Activated CD4-positive, alpha-beta T cell treated with anti-CD3 and anti-CD28 coated beads, Interleukin-2, Interleukin-6, amounts not matched to agents 100 ng/mL and 50 ng/mL, durations not matched to agents 16 hours and 8 hours (primary cell): ENCODE measurements around the gene PRIMA1.

Experiments
- DNase-seq: peaks from one replicate; pipeline ENCODE4 v3.0.0-alpha.2; 2020

PRIMA1 gene

GRCh38 chr14:93728651-93729016, 59.7 kb downstream of the PRIMA1 start:
- no peak for DNase-seq

DNA sequence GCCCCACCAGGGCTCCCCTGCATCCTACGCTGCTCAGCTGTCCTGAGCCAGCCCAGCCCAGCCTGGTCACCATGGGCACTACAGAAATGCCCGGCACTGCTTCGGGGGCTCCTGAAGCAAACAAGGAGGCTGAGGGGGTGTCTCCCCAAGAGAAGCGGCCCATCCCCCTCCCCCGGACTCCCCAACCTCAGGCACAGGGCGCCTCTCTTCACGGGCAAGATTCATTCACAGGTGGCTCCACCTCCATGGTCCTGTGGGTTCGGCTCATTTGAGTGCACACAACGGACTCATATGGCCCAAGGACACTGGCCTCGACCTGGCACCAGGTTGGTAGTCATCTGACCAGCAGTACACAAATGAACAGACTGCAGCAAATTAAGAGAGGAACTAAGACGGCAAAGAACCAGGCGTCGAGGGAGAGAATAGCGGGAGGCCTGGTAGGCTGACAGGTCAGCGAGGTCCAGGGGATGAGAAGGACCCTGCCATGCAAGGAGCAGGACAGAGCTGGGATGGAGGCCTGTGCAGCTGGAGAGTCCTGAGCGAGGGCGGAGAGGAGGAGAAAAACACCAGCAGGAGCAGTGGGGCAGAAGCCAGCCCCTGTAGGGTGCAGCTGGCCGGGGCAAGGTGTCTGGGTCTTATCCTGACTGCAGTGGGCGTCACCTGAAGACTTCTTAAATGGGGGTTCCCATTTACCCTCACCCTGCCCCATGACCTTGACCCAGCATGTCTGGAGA, 60.2 kb downstream of the PRIMA1 start:
- no peak for DNase-seq

GRCh38 chr14:93727039-93727740, 61.1 kb downstream of the PRIMA1 start:
- no peak for DNase-seq

DNA sequence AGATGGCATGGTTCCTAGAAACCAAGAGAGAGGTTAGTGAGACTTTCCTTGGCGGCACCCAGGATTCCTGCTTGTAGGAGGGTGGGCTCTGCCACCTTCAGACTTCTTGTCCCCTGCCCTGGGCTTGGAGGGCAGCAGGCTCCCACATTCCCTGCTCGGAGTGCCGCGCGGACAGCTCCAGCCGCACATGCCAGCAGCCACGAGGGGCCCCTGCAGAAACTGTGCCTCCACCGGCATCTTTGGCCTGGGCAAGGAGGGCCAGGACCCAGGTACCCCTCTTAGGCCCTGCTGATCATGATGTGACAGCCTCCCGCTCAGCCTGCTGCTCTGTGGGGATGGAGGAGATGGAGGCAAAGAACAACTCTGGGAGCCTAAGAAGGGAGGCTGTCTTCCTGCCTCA, 62.3 kb downstream of the PRIMA1 start:
- DNase-seq: no peak

GRCh38 chr14:93725002-93725582, 63.2 kb downstream of the PRIMA1 start:
- DNase-seq: no peak

GRCh38 chr14:93723001-93723400, 65.3 kb downstream of the PRIMA1 start:
- no peak for DNase-seq

- no peak for DNase-seq
These were observed 67.3 kb downstream of the PRIMA1 start for GRCh38 chr14:93720981-93721483.

DNA sequence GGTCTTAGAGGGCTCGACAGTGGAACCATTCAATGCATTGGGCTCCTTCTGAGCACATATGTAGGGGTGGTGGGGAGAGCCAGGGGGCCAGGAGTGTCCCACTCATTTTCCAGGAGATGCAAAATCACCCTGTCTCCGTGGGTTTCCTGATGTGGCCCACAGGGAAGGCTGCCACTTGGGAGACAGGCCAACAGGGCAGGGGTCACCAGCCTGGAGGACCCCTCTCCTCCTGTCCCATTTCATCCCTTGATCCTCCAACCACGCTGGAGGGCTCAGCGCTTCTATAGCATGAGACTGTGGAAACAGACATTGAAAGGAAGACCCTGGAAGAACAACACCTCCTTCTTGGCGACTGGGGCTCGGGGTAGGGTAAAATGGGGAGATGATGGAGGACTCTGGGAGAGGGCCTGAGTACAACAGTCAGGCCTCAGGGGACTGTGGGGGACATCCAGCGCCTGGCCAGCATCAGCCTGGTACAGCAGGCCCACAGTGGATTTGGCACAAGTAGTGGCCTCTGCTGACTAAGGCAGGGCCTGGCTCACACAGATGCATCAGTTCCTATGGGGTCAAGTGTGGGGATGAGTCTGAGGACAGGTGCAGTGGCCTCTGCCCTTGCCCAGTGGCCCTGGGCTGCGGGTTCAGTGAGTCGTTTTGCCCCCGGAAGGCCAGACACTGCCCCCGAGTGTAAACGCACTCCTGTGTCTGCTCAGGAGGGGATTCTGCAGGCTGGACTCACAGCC, 68.0 kb downstream of the PRIMA1 start:
- DNase-seq: no peak

DNA sequence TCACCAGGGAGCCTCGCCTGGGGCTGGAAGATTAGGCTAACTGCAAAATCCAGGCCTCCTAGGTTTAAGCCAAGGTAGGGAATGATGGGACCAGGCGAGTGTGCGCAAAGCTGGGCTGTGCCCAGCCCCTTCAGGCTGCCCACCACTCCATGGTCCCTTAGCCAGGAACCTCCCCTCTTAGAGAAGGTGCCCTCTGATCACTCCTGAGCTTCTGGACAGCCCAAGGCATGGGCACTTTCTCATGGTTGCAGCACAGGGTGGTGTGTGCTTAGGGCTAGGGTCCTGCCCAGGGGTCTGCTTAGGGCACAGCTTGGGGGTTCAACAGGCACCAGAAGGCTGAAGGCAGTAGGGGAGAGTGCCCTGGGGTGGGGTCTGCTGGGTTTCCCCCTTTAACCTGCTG, 69.0 kb downstream of the PRIMA1 start:
- no peak for DNase-seq

DNA sequence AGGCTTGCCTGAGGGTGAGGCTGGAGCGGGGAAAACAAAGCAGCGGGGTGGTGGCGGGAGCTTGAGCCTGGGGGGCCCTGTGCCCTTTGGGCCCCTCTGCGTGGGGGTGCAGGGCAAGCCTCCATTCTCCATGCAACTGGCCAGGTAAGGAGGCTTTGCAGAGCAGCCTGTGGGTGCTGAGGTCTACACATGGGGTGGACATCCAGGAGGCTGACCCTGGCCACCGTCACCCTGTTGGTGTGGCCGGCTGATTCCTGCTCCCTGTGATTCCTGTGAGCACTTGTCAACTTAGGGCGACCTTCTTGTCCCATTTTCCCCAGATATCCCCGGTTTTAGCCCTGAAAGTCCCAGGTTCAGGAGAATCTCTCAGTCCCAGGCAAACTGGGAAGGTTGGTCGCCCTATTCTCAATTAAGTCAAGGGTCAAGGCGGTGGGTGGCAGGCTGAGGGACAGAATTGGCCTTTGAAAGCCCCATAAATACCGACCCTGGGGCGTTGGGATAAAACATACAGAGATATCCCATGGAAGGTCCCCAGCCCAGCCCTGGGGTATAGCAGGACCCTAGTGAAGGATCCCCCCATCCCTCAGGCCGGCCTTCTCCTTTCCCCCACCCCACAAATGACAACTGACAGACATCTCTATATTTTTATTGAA, 70.5 kb downstream of the PRIMA1 start:
- DNase-seq: no peak

DNA sequence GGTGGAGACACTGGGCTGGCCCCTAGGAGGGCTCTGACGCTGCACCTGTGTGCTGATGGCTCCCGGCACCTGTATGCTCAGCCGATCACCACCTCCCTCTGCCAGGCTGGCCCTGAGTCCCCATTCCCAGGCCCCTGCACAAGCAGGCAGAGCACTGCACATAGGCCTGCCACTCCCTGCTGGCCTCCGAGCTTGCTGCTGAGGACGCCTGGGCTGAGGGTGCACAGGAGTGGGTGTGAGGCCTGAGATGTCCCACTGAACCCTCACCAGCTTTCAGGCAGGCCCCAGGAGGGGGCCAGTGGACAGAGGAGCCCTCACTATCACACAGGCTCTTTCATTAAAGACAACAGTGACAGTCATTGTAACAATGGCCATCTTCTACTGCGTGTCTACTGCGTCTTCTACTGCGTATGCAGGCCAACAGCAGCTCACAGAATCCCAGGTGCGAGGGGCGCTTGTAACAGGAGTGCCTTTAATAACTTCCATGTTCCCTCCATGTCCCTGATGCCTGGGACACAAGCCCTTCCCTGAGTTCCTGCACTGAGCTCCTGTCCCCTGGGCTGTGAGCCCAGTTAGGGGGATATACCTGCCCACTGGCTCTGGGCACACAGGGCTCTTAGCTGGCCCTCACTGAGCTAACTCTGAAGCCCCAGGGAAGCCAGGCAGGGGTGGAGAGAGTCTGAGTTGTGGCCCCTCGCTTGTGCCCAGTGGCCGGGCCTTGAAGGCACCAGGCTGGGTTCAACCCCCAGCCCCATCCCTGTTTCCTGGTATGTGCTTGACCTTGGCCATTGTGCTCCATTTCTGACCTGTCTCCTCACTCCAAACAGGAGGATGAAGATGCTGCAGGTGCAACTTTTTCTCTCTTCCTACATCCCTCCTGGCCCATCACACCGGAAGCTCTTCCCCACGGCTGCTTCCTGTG, 71.3 kb downstream of the PRIMA1 start:
- DNase-seq: no peak

- no peak for DNase-seq
These were observed 72.1 kb downstream of the PRIMA1 start for GRCh38 chr14:93716002-93716745.

GRCh38 chr14:93715279-93715927, 72.9 kb downstream of the PRIMA1 start:
- no peak for DNase-seq

DNA sequence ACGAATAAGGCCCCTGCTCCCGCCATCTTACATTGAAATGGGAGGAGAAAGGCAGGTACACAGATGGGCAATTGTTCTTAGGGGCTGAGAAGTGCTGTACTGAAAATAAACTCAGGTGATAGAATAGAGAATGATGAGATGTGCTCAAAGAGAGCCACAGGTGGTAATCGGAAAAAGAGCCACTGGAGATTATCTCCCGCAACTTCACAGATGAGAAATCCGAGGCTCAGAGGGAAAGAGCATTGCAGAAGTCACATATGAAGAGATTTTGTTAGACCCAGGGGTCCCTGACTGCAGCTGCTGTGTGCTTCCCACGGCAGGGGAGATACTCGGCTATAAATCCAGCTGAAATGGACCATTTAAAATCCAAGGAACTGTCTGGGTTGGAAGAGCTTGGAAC, 73.7 kb downstream of the PRIMA1 start:
- DNase-seq: no peak

DNA sequence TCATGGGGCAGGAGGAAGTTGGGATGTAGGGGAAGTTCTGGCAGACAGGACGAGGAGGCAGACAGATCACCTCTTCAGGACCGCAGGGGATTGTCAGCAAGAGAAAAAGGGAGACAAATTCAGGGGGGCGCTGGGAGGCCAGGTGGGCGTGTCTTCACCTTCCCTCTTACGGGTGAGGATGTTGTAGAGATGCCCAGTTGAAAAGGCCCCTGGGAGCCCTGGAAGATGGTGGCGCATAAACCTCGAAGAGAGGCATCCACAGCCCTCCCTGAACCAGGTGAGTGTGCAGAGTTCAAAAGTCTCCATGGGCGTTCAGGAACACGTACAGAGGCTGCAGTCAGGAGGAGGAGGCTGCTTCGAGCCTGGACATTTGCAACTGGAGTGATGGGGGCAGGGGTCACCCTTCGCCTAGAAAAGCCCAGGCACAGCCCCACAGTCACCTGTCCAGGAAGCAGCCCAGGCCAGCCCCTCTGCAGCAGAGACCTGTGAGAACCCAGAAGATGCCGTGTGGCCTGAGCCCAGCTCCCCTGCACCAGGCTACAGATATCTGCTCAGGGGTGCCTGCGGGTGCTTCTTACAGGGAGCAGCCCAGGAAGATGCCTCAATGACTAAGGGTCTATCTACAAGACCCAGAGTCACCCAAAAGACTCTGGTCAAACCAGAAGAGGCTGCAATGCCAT, 74.4 kb downstream of the PRIMA1 start:
- DNase-seq: no peak

DNA sequence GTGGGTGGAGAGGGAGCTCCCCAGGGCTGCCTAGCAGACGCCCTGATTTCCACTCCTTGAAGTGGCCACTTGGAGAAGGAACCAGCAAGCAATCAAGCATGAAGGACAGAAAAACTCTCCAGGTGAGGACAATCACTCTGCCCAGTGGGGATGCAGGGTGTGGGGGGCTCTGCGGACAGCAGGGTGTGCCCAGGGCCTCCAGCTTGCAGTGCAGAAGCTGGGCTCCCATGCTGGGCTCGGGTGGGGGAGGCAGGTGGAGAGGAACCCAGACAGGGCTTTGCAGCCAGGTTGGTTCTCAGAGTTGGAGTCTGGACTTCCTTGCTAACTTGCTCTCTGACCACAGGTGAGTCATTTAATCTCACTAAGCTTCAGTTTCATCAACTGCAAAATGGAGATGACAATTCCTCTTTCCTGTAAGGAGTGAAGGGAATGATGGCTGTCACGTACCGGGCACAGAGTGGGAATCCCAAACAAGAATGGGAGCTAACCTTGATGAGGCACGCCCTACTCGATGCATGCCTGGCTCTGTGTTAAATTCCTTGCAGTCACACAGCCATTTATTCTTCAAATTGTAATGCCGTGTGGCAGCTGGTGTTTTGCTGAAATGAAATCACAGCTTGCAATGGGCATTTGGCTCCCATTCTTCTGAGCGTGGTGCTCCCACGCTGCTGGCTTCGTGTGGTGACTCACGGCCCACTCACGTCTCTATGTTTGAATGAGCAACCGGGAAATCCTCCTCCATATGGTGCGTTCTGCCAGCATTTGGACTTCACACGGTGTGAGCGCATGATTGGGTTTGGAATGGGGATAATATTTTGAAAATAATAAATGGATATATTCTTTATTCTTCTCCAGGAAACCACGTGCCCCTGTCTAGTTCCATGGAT, 75.2 kb downstream of the PRIMA1 start:
- DNase-seq: no peak

GRCh38 chr14:93712079-93712837, 76.0 kb downstream of the PRIMA1 start:
- no peak for DNase-seq

DNA sequence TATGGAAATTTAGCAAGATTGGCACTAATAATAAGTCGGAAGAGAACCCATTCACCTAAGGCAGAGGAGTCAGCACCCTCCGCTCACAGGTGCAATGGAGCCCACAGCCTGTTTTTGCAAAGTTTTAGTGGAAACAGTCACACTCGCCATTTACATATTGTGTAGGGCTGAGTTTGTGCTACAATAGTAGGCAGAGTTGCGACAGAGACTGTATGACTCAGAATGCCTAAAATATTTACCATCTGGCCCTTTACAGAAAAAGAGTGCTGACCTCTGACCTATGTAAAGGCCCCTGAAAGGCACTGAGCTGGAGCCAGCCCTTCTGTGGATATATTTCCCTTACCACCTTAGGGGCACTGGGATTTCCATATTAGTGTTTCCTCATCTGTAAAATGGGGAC, 79.0 kb downstream of the PRIMA1 start:
- DNase-seq: no peak
